ENCODE results near the gene FBXL7.

Gene FBXL7

GRCh38 chr5:15592728-15593127, 92.7 kb downstream of the FBXL7 start:
- TF ChIP-seq EZH2phosphoT487 (conservative IDR thresholded peaks at IDR 0.05; ENCODE audit: low read length): no peak
- no peak for TF ChIP-seq CTCF (IDR thresholded peaks at IDR 0.05; ENCODE audit: insufficient read depth, low read length, poor library complexity, severe bottlenecking)
- Histone ChIP-seq H3K27me3 (ENCODE audit: low read length) (no peaks in the 10 kb centered on the region), H4K20me1 (ENCODE audit: low read depth, low read length) (no peaks in the 10 kb centered on the region), H3K27ac (ENCODE audit: low read depth, low read length) (no peak overlapping the region), H3K9me3 (ENCODE audit: insufficient read depth, low read length) (no peaks in the 10 kb centered on the region), H3K9me2 (replicated peaks; ENCODE audit: insufficient read depth, low read length) (peaks cover 3% of the 10 kb centered on the region; the same call in 1 of the 2 replicates), H2AFZ (ENCODE audit: low read depth, low read length, severe bottlenecking) (no peak overlapping the region), H3K9ac (ENCODE audit: low read length) (no peak overlapping the region), H3F3A (ENCODE audit: insufficient read depth) (no peaks in the 10 kb centered on the region), H3K4me3 (ENCODE audit: insufficient read depth, low read length, poor library complexity, severe bottlenecking) (no peak overlapping the region), H3K4me2 (ENCODE audit: low read depth, low read length, poor library complexity, severe bottlenecking) (no peak overlapping the region), H3K79me2 (ENCODE audit: insufficient read depth, low read length) (no peaks in the 10 kb centered on the region), H3K36me3 (ENCODE audit: low read length) (no peaks in the 10 kb centered on the region)

- H3K79me2 ChIP-seq (ENCODE audit: insufficient read depth, low read length): no peaks in the 10 kb centered on the region
- no peak for TF ChIP-seq EZH2phosphoT487 (conservative IDR thresholded peaks at IDR 0.05; ENCODE audit: low read length)
- no peak for TF ChIP-seq CTCF (IDR thresholded peaks at IDR 0.05; ENCODE audit: insufficient read depth, low read length, poor library complexity, severe bottlenecking)
- H3K9me2 ChIP-seq (replicated peaks; ENCODE audit: insufficient read depth, low read length): no peaks in the 10 kb centered on the region; the same call in 1 of the 2 replicates
These were observed 95.1 kb downstream of the FBXL7 start for GRCh38 chr5:15594977-15595568.

GRCh38 chr5:15595929-15596328, 95.9 kb downstream of the FBXL7 start:
- Histone ChIP-seq H3K27ac (ENCODE audit: low read depth, low read length) (no peak overlapping the region), H3K4me2 (ENCODE audit: low read depth, low read length, poor library complexity, severe bottlenecking) (no peak overlapping the region), H3K27me3 (ENCODE audit: low read length) (no peaks in the 10 kb centered on the region), H3K36me3 (ENCODE audit: low read length) (no peaks in the 10 kb centered on the region), H3K9me3 (ENCODE audit: insufficient read depth, low read length) (no peaks in the 10 kb centered on the region), H2AFZ (ENCODE audit: low read depth, low read length, severe bottlenecking) (no peak overlapping the region), H3K9me2 (replicated peaks; ENCODE audit: insufficient read depth, low read length) (no peaks in the 10 kb centered on the region), H3K79me2 (ENCODE audit: insufficient read depth, low read length) (no peaks in the 10 kb centered on the region), H3F3A (ENCODE audit: insufficient read depth) (no peaks in the 10 kb centered on the region), H3K9ac (ENCODE audit: low read length) (no peak overlapping the region), H4K20me1 (ENCODE audit: low read depth, low read length) (no peaks in the 10 kb centered on the region), H3K4me3 (ENCODE audit: insufficient read depth, low read length, poor library complexity, severe bottlenecking) (no peak overlapping the region)
- TF ChIP-seq EZH2phosphoT487 (conservative IDR thresholded peaks at IDR 0.05; ENCODE audit: low read length) (no peak), CTCF (IDR thresholded peaks at IDR 0.05; ENCODE audit: insufficient read depth, low read length, poor library complexity, severe bottlenecking) (no peak)

More at GRCh38 chr5:15594977-15595568, 95.1 kb downstream of the FBXL7 start:
- Histone ChIP-seq H3K27me3 (ENCODE audit: low read length) (no peaks in the 10 kb centered on the region), H3K4me3 (ENCODE audit: insufficient read depth, low read length, poor library complexity, severe bottlenecking) (no peak overlapping the region), H3K9ac (ENCODE audit: low read length) (no peak overlapping the region), H4K20me1 (ENCODE audit: low read depth, low read length) (no peaks in the 10 kb centered on the region), H3K4me2 (ENCODE audit: low read depth, low read length, poor library complexity, severe bottlenecking) (no peak overlapping the region), H3K9me3 (ENCODE audit: insufficient read depth, low read length) (no peaks in the 10 kb centered on the region), H3K36me3 (ENCODE audit: low read length) (no peaks in the 10 kb centered on the region), H3K27ac (ENCODE audit: low read depth, low read length) (no peak overlapping the region), H3F3A (ENCODE audit: insufficient read depth) (no peaks in the 10 kb centered on the region), H2AFZ (ENCODE audit: low read depth, low read length, severe bottlenecking) (no peak overlapping the region)
